ENCODE results near the gene ADAMTS2. TPM values are rescaled to one million over a fixed set of nuclear protein-coding genes. Genes with fewer than 3 reads are reported as not detected.

The ADAMTS2 gene
- total RNA-seq, 1 donor from 2014 or later, result 23.5 TPM

DNA sequence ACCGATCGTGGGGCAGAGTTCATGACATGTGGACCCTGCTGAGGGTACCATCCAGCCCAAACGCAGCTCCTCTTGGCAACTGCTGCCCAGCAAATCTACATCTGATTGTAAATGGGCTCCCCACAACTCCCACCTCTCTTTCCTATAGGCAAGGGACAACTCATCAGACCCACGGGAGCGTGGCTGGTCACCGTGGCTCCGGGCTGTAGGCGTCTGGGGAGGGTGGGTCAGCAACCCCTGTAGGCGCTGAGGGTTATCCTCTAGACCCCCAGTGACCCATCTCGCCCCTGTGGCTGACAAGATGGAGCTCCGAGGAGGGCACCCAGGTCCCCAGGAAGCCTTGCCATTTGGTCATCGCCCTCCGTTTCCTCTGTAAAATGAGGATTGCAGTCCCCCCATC lies 162.7 kb downstream of the ADAMTS2 start:
- no peak for TF ChIP-seq CTCF (IDR thresholded peaks at IDR 0.05; ENCODE audit: partially characterized antibody, unreplicated experiment)
- no peak overlapping the region for H3K27ac Mint-ChIP-seq (ENCODE audit: unreplicated experiment)
- DNase-seq, result no peak
- peaks cover 6% of the 10 kb centered on the region for H3K36me3 Mint-ChIP-seq (ENCODE audit: unreplicated experiment)
- H3K4me3 Mint-ChIP-seq (ENCODE audit: unreplicated experiment), result no peak overlapping the region
- H3K4me1 Mint-ChIP-seq (ENCODE audit: low read depth, unreplicated experiment), result peaks cover 7% of the 10 kb centered on the region
- H3K27me3 Mint-ChIP-seq (ENCODE audit: unreplicated experiment), result peaks cover 11% of the 10 kb centered on the region
- H3K9me3 Mint-ChIP-seq (ENCODE audit: unreplicated experiment), result peaks cover 2% of the 10 kb centered on the region

GRCh38 chr5:179181988-179182387 lies 163.3 kb downstream of the ADAMTS2 start:
- Mint-ChIP-seq H3K4me1 (ENCODE audit: low read depth, unreplicated experiment) (peaks cover 11% of the 10 kb centered on the region), H3K4me3 (ENCODE audit: unreplicated experiment) (no peak overlapping the region), H3K27ac (ENCODE audit: unreplicated experiment) (no peak overlapping the region), H3K9me3 (ENCODE audit: unreplicated experiment) (peaks cover 2% of the 10 kb centered on the region), H3K36me3 (ENCODE audit: unreplicated experiment) (peaks cover 6% of the 10 kb centered on the region), H3K27me3 (ENCODE audit: unreplicated experiment) (peaks cover 10% of the 10 kb centered on the region)
- no peak for TF ChIP-seq CTCF (IDR thresholded peaks at IDR 0.05; ENCODE audit: partially characterized antibody, unreplicated experiment)
- no peak for DNase-seq

GRCh38 chr5:179180921-179181645 lies 164.2 kb downstream of the ADAMTS2 start:
- Mint-ChIP-seq H3K4me3 (ENCODE audit: unreplicated experiment) (no peak overlapping the region), H3K27me3 (ENCODE audit: unreplicated experiment) (peaks cover 12% of the 10 kb centered on the region), H3K36me3 (ENCODE audit: unreplicated experiment) (peaks cover 6% of the 10 kb centered on the region), H3K27ac (ENCODE audit: unreplicated experiment) (no peak overlapping the region), H3K9me3 (ENCODE audit: unreplicated experiment) (peaks cover 2% of the 10 kb centered on the region), H3K4me1 (ENCODE audit: low read depth, unreplicated experiment) (peaks cover 17% of the 10 kb centered on the region)
- DNase-seq, result no peak
- TF ChIP-seq CTCF (IDR thresholded peaks at IDR 0.05; ENCODE audit: partially characterized antibody, unreplicated experiment), result no peak

DNA sequence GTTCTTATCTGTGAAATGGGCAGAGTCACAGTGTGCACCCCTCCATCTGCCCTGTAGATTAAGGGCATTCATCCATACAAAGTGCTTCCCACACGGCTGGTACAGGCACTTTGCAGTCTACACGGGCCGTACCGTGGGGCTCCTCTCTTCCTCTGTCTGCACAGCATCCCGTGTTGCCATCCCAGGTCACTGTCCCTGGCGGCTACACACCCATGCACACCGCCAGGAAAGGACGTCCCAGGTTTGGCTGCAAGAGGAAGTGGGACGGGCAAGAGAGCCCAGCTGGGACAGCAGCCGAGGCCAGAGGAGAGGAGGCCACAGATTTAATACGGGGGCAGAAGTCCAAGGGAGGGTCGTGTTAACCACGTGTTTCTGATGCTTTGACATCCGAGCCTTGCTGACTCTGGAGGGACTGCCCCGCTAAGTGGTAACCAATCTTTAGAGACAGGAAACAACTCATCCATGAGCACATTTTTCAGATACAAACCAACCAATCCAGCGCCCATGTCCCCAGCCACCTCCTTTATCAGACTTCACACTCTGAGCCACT lies 165.1 kb downstream of the ADAMTS2 start:
- peaks cover 11% of the 10 kb centered on the region for H3K36me3 Mint-ChIP-seq (ENCODE audit: unreplicated experiment)
- H3K4me1 Mint-ChIP-seq (ENCODE audit: low read depth, unreplicated experiment), result peaks cover 15% of the 10 kb centered on the region
- TF ChIP-seq CTCF (IDR thresholded peaks at IDR 0.05; ENCODE audit: partially characterized antibody, unreplicated experiment), result no peak
- H3K27ac Mint-ChIP-seq (ENCODE audit: unreplicated experiment), result no peak overlapping the region
- peaks cover 2% of the 10 kb centered on the region for H3K9me3 Mint-ChIP-seq (ENCODE audit: unreplicated experiment)
- no peak overlapping the region for H3K4me3 Mint-ChIP-seq (ENCODE audit: unreplicated experiment)
- peaks cover 12% of the 10 kb centered on the region for H3K27me3 Mint-ChIP-seq (ENCODE audit: unreplicated experiment)
- DNase-seq, result no peak

All from glutamatergic neuron (in vitro differentiated cells).